Spleen (tissue), 11 donors: ENCODE measurements around the gene NRBF2. TPM values are rescaled to one million over a fixed set of nuclear protein-coding genes. Genes with fewer than 3 reads are reported as not detected.
A peak's percentile ranks its signal among the peaks of the same experiment; 100 is the strongest.

ENCODE experiments used
- DNase-seq: peaks from one replicate; pipeline ENCODE4 v3.0.0-alpha.2; 2020
- H3K27ac ChIP-seq, 8 donors: fragments of 200-600 bp; sonication (generic) in 7 of 8; 1 replicate in 4 of 8; 2 replicates in 4 of 8; pipeline versions ENCODE4 v1.5.0 to v1.8.0; 2016 to 2021; ENCODE audit warnings: inconsistent platforms in 4 of 8, mild to moderate bottlenecking in 4 of 8, moderate library complexity in 1 of 8
- H3K27me3 ChIP-seq, 7 donors: fragments of 200-600 bp; sonication (generic) in 6 of 7; replicated peaks in 1 of 7; 1 replicate in 4 of 7; 2 replicates in 3 of 7; pipeline versions ENCODE4 v1.5.0 to v1.8.0; 2016 to 2021; ENCODE audit warnings: inconsistent platforms in 3 of 7, mild to moderate bottlenecking in 1 of 7
- H3K36me3 ChIP-seq, 6 donors: fragments of 200-600 bp; sonication (generic) in 5 of 6; 1 replicate in 4 of 6; 2 replicates in 2 of 6; pipeline versions ENCODE4 v1.5.0 to v1.8.0; 2016 to 2021; ENCODE audit warnings: inconsistent platforms in 2 of 6
- H3K4me1 ChIP-seq, 6 donors: fragments of 200-600 bp; sonication (generic) in 5 of 6; 1 replicate in 3 of 6; 2 replicates in 3 of 6; pipeline versions ENCODE4 v1.5.0 to v1.8.0; 2016 to 2021; ENCODE audit warnings: inconsistent platforms in 3 of 6
- H3K4me3 ChIP-seq, 8 donors: fragments of 200-600 bp; sonication (generic) in 7 of 8; 1 replicate in 4 of 8; 2 replicates in 4 of 8; pipeline versions ENCODE4 v1.5.0 to v1.8.0; 2016 to 2021; ENCODE audit warnings: inconsistent platforms in 4 of 8, mild to moderate bottlenecking in 4 of 8, moderate library complexity in 2 of 8
- H3K9me3 ChIP-seq, 8 donors: fragments of 200-600 bp; sonication (generic) in 7 of 8; 1 replicate in 4 of 8; 2 replicates in 4 of 8; pipeline versions ENCODE4 v1.5.0 to v1.8.0; 2016 to 2021; ENCODE audit warnings: inconsistent platforms in 4 of 8
- POLR2A ChIP-seq, 3 donors: fragments of 450-650 bp; IDR thresholded peaks; one replicate each; pipeline ENCODE4 v1.5.1; 2017; ENCODE audit warnings: antibody characterized with exemption in 3 of 3, mild to moderate bottlenecking in 1 of 3
- POLR2AphosphoS5 ChIP-seq, 3 donors: sonication (generic); formaldehyde crosslinking; IDR thresholded peaks; one replicate each; pipeline ENCODE4 v1.5.1; 2017; ENCODE audit warnings: antibody characterized with exemption in 3 of 3
- WGBS, 5 donors: extraction: QIAGEN DNeasy Blood & Tissue Kit in 3 of 5; methylation state at CpG; one replicate each; pipeline versions ENCODE4 v1.1.5 to v1.1.7; 2013 to 2018; 5-methylcytosine and 5-hydroxymethylcytosine counted together
- intact Hi-C: fragments of 100-400 bp; cut with DNase I; formaldehyde crosslinking; loops from one replicate; pipeline ENCODE4 v1.15.0; 2023; ENCODE audit warnings: low total_unique reads
- polyA plus RNA-seq, 3 donors: library from polyadenylated mRNA; stranded (reverse); fragments of 200-250 nt; gene quantifications; one replicate each; pipeline ENCODE4 v1.2.1, GENCODE V29; 2013
- total RNA-seq, 7 donors: library from RNA; depleted of rRNA in 3 of 7; stranded (reverse); fragments of >200 nt in 3 of 7; fragmentation: NEBNext Ultra II Directional in 4 of 7; extraction: Animal tissue kit (Norgen Biotek cat#: 25700) in 4 of 7; gene quantifications; one replicate each; pipeline versions ENCODE4 v1.1.0 to v1.2.1, GENCODE V29; 2016 to 2021
- TF ChIP-seq, protein P1 (sequence below), 11 experiments: fragments of 200-600 bp in 7 of 11; fragments of 450-650 bp in 4 of 11; sonication (generic) in 4 of 11; IDR thresholded peaks in 8 of 11; conservative IDR thresholded peaks in 3 of 11; 1 replicate in 7 of 11; 2 replicates in 4 of 11; pipeline versions ENCODE4 v1.4.0 to v1.8.0; 2016 to 2021; ENCODE audit warnings: antibody characterized with exemption in 11 of 11, inconsistent platforms in 4 of 11, mild to moderate bottlenecking in 1 of 11
- donor health status: healthy with polysubstance abuse.
- donor health status: DM: no; HTN: no; CAD: no; lungs with moderate emphysema.
- donor health status: DM: no; HTN: no; CAD: no.
- donor health status: Bipolar disorder and iron deficiency.
- donor health status: healthy.
- donor health status: DM: no; HTN: no; CAD: no.
- donor health status: DM: yes; HTN: yes; CAD: no.

The NRBF2 gene
- total and polyA plus RNA-seq, 10 donors: 10.3 to 44.1 (median 31.7) TPM

DNA sequence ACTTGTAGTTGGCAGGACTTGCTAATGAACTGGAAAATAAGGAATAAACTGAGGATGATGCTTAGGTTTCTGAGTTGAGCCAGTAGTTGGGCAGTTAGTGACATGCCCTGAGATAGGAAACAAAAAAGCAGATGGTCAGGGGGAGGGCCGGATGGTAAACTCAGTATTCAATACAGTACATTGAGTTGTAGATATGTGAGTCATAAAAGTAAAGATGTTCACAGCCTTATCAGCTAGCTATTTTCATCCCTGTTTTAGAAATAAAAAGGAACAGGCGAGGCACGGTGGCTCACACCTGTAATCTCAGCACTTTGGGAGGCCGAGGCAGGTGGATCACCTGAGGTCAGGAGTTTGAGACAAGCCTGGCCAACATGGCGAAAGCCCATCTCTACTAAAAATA, 22.2 kb upstream of the NRBF2 start:
- H3K27me3 ChIP-seq: peaks cover 0 to 3% (median 0%) of the 10 kb centered on the region in 7 donors
- H3K27ac ChIP-seq: no peak overlapping the region
- H3K4me3 ChIP-seq: no peak overlapping the region
- no peaks in the 10 kb centered on the region for H3K36me3 ChIP-seq
- TF ChIP-seq POLR2A (IDR thresholded peaks at IDR 0.05) (no peak), POLR2AphosphoS5 (IDR thresholded peaks at IDR 0.05) (no peak)
- TF ChIP-seq, protein P1, sequence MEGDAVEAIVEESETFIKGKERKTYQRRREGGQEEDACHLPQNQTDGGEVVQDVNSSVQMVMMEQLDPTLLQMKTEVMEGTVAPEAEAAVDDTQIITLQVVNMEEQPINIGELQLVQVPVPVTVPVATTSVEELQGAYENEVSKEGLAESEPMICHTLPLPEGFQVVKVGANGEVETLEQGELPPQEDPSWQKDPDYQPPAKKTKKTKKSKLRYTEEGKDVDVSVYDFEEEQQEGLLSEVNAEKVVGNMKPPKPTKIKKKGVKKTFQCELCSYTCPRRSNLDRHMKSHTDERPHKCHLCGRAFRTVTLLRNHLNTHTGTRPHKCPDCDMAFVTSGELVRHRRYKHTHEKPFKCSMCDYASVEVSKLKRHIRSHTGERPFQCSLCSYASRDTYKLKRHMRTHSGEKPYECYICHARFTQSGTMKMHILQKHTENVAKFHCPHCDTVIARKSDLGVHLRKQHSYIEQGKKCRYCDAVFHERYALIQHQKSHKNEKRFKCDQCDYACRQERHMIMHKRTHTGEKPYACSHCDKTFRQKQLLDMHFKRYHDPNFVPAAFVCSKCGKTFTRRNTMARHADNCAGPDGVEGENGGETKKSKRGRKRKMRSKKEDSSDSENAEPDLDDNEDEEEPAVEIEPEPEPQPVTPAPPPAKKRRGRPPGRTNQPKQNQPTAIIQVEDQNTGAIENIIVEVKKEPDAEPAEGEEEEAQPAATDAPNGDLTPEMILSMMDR (IDR thresholded peaks at IDR 0.05 in 8 of 11, conservative IDR thresholded peaks at IDR 0.05 in 3 of 11): no peak
- no peak for DNase-seq
- H3K9me3 ChIP-seq: no peaks in the 10 kb centered on the region
- intact Hi-C loops: no loop called here
- WGBS, 5 donors: 85 to 96% (median 93%) methylated on average over 5 of the region's 5 CpGs
- peaks cover 0 to 10% (median 3%) of the 10 kb centered on the region in 6 donors for H3K4me1 ChIP-seq

DNA sequence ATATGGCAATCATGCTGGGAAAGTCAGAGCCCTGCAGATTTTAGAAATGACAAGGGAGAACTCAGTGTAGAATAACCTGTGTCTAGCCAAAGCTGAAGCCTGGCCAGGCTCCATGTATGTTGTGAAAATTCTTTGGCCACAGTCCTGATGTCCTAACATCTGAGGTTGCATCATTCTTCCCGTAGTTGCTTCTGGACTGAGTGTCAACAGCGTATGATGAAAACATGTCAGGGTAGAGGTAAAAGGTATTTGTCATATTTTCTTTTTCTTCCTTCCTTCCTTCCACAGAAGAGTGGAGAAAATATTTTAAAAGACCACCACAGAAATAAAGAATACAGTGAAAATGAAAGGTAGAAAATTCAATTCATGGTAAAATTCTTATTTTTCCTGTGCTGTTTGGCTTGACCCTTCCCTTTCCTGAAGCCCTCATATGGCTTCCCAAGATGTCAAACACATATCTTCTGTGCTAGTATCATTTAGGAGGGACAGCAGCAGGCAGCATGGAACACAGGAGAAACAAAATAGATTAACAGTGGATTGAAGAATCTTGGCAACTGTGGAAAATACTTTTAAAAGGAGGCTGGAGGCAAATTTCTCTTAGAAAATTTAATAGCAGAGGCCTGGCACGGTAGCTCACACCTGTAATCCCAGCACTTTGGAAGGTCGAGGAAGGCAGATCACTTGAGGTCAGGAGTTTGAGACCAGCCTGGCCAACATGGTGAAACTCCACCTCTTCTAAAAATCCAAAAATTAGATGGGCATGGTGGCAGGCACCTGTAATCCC, 18.9 kb upstream of the NRBF2 start:
- TF ChIP-seq, protein P1 (IDR thresholded peaks at IDR 0.05 in 8 of 11, conservative IDR thresholded peaks at IDR 0.05 in 3 of 11): no peak
- TF ChIP-seq POLR2A (IDR thresholded peaks at IDR 0.05) (no peak), POLR2AphosphoS5 (IDR thresholded peaks at IDR 0.05) (peak in 1 of 3 donors; percentile 86)
- intact Hi-C loops: no loop called here
- peak overlapping the region in 7 of 8 donors; percentile 30 to 90 (median 79) for H3K27ac ChIP-seq
- 56 to 75% (median 70%) methylated on average over 4 of the region's 4 CpGs for WGBS, 5 donors
- H3K36me3 ChIP-seq: no peaks in the 10 kb centered on the region
- peak overlapping the region in 1 of 8 donors; percentile 44 for H3K4me3 ChIP-seq
- peaks cover 0 to 10% (median 3%) of the 10 kb centered on the region in 6 donors for H3K4me1 ChIP-seq
- no peaks in the 10 kb centered on the region for H3K27me3 ChIP-seq
- no peaks in the 10 kb centered on the region for H3K9me3 ChIP-seq
- no peak for DNase-seq

DNA sequence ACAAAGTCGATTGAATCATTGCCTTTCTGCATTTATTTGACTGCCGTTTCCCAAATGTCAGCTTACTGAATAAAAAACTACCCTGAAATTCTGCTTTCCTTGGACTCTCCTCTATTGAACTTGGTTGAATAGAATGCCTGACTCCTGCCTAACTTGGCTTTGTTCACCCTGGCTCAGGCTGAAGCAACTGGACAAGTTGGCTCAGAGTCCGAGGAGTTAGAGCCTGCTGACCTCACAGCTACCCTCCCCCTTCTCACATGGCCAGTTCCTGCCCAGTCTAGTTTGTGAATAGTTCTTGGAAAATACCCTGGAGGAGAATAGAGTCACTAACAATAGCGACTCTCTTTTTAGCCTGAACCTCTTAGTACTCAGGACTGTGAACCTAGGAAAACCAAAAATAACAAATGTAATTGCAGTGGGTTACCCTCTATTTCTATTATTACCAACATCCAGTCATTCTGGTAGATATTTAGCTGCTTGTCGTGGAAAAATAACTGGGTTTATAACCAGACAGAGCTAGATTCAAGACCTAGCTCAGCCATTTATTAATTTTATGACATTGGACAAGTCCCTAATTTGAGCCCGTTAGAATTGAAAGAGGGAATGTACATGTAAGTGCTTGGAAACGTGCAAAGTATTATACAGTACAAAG, 17.3 kb upstream of the NRBF2 start:
- Histone ChIP-seq H3K27ac (peak overlapping the region in 5 of 8 donors; percentile 26 to 90 (median 81)), H3K36me3 (no peaks in the 10 kb centered on the region), H3K9me3 (no peaks in the 10 kb centered on the region), H3K4me3 (no peak overlapping the region), H3K4me1 (peaks cover 0 to 10% (median 3%) of the 10 kb centered on the region in 6 donors), H3K27me3 (no peaks in the 10 kb centered on the region)
- intact Hi-C loops: no loop called here
- DNase-seq: no peak
- 62 to 78% (median 71%) methylated on average over 7 of the region's 7 CpGs for WGBS, 5 donors
- peak in 2 of 3 donors; percentile 11 to 62 for TF ChIP-seq POLR2AphosphoS5 (IDR thresholded peaks at IDR 0.05)
- TF ChIP-seq POLR2A (IDR thresholded peaks at IDR 0.05): no peak
- TF ChIP-seq, protein P1 (IDR thresholded peaks at IDR 0.05 in 8 of 11, conservative IDR thresholded peaks at IDR 0.05 in 3 of 11): no peak
